GM19193 (cell line): ENCODE data around the gene RGMB.

Experiments used
- POLR2A ChIP-seq: IDR thresholded peaks from 4 replicates; pipeline ENCODE4 v1.6.1; 2011; ENCODE audit not compliant: insufficient read depth, insufficient read length; ENCODE audit errors: extremely low read depth

The RGMB gene, protein sequence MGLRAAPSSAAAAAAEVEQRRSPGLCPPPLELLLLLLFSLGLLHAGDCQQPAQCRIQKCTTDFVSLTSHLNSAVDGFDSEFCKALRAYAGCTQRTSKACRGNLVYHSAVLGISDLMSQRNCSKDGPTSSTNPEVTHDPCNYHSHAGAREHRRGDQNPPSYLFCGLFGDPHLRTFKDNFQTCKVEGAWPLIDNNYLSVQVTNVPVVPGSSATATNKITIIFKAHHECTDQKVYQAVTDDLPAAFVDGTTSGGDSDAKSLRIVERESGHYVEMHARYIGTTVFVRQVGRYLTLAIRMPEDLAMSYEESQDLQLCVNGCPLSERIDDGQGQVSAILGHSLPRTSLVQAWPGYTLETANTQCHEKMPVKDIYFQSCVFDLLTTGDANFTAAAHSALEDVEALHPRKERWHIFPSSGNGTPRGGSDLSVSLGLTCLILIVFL

GRCh38 chr5:98773464-98774191 lies at the start of gene RGMB:
TSS of gene RGMB (plus strand) at chr5:98773663. CDS start at chr5:98774071, 408 bp downstream.
- peak; percentile 46 for TF ChIP-seq POLR2A

DNA sequence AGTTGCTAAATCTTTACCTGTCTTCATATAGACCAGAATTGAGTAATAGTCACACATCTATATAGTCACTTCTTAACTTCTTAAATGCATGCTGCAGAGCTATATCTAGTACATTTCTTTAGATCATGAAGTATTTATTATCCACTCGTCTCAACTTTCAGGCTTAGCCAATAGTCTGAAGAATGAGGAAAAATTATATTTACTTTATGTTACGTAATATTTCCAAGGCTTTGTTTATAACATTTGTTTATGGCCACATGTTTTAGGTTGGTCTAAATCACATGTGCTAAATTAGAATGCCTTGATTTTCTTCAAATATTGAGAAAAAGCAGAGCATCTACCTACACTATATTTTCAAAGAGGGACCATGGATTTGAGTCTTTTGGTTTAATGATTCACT lies 47.2 kb upstream of the RGMB start:
- no peak for TF ChIP-seq POLR2A

- no peak for TF ChIP-seq POLR2A
These were observed 45.8 kb upstream of the RGMB start for GRCh38 chr5:98727686-98728085.

- TF ChIP-seq POLR2A = no peak
These were observed 38.8 kb upstream of the RGMB start for GRCh38 chr5:98734646-98735045.

- no peak for TF ChIP-seq POLR2A
These were observed 37.5 kb upstream of the RGMB start for GRCh38 chr5:98735806-98736507.

- TF ChIP-seq POLR2A = no peak
These were observed 36.7 kb upstream of the RGMB start for GRCh38 chr5:98736753-98737152.

GRCh38 chr5:98741926-98742325 lies 31.5 kb upstream of the RGMB start:
- TF ChIP-seq POLR2A = no peak

- no peak for TF ChIP-seq POLR2A
These were observed 30.9 kb upstream of the RGMB start for GRCh38 chr5:98742396-98743073.

DNA sequence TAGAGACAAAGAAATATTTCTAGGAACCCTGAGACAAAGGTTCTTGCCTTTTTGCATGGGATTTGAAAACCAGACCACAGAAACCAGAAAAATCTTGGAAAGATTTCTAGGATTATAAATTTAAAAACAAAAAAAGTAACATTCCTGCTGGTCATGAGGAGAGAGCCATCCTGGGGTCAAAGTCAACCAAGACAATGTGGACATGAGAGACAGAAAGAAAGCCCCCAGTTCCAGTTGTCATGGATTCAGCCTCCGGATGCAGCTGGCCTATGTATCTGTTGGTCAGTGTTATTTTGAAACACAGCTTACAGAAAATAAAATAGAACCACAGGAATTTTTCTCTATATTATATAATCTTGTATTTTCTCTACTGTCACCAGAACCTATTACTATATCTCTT lies 24.4 kb upstream of the RGMB start:
- TF ChIP-seq POLR2A = no peak

GRCh38 chr5:98750693-98751092 lies 22.8 kb upstream of the RGMB start:
- TF ChIP-seq POLR2A = no peak

DNA sequence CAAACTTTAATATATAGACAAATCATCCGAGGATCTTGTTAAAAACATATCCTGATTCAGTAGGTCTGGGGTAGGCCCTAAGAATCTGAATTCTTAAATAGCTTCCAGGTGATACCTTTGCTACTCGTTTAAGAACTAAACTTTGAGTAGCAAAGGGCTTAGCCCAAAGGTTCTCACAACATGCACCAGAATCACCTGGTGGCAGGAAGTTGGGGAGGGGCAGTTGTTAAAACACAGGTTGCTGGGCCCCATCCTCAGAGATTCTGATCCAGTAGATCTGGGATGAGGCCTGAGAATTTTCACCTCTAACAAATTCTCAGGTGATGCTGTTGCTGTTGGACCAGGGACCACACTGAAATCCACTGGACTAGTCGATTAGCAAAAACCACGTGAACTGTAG lies 20.0 kb upstream of the RGMB start:
- TF ChIP-seq POLR2A = no peak

- no peak for TF ChIP-seq POLR2A
These were observed 18.1 kb upstream of the RGMB start for GRCh38 chr5:98755406-98755805.

DNA sequence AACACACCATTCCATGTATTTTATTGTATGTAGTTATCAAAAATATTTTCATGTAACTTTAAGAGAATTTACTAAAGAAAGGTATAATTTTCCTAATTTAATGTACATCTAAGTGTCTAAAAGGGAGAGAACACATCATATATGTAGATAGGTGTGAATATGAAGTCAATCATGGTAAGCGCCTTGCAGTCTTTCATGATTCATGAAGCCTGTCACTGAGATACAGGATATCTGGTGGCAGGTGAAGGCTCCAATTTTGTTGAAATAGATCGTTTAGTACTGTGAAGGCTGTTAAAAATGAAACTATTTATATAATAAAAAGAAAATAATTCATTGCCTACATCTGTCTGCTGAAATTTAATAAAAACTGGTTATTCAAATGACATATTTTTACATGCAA lies 15.5 kb upstream of the RGMB start:
- no peak for TF ChIP-seq POLR2A

DNA sequence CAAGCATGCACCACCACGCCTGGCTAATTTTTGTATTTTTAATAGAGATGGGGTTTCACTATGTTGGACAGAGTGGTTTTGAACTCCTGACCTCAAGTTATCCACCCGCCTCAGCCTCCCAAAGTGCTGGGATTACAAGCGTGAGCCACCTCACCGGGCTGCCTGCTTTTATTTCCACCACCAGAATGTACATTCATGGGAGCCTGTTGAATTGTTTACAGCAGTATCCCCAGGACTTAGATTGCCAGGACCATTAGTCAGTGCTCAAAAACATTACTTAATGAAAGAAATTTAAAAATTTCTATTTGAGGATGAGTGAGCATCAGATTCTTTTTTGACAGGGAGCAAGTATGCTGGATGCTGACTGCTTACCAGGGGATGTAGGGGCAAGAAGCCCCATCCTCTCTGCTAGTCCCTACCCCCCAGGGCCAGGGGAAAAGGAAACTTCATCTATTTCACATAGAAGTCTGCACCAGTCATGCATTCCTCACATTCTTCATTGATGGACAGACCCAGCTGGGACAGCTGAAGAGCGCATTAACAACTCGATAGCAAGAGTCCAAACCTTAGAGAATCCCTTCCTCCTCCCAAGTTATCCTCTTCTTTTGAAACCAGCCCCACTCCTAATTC lies 10.3 kb upstream of the RGMB start:
- TF ChIP-seq POLR2A = no peak

GRCh38 chr5:98765815-98766214 lies 7.6 kb upstream of the RGMB start:
- TF ChIP-seq POLR2A = no peak

GRCh38 chr5:98767581-98767980 lies 5.9 kb upstream of the RGMB start:
- TF ChIP-seq POLR2A = no peak
